GM12873 (cell line): ENCODE data around the gene DEPP1.

Experiments
- TF ChIP-seq, protein P1 (sequence below): IDR thresholded peaks from 2 replicates; pipeline ENCODE4 v1.5.1; 2012; ENCODE audit warnings: low read depth, mild to moderate bottlenecking, moderate library complexity, low read length, control low read depth; ENCODE audit not compliant: insufficient read depth; ENCODE audit errors: missing control alignments

The DEPP1 gene

DNA sequence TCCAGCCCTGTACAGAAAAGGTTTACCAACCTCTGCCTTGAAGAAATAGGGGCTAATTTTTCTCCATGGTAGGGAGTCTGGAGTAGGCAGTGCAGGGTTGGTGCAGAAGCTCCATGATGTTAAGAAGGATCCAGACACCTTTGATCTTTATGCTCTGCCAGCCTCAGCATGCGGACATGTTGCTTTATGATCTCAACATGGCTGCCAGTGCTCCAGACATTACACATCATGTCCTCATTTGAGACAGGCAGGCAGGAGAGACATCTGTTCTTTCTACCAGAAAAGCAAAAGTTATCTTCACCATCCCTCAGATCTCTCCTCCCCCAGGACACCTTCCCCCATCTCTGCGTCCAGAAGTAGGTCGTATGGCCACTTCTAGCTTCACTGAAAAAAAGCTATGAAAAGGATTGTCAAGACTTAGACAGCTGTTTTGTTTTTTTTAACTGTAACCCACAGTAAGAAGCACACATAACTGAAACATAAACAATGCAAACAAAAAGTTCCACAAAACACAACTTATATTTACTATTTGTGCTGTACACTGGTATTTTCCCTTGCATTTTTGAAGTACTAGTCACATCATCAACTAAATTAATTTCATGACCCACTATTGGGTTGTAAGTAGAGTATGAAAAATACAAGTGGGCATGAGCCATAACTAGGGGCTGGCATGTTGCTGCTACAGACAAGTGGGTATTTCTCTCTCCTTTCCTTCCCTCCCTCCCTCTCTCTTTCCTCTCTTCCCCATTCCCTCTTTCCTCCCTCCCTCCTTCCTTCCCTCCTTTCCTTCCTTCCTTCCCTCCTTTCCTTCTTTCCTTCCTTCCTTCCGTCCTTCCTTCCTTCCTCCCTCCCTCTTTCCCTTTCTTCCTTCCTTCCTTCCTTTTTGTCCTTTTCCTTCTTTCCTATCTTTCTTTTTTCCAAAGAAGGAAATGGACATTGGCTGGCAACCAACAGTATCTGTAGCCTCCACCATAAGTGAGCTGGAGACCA lies 21.6 kb downstream of the DEPP1 start:
- TF ChIP-seq, protein P1, sequence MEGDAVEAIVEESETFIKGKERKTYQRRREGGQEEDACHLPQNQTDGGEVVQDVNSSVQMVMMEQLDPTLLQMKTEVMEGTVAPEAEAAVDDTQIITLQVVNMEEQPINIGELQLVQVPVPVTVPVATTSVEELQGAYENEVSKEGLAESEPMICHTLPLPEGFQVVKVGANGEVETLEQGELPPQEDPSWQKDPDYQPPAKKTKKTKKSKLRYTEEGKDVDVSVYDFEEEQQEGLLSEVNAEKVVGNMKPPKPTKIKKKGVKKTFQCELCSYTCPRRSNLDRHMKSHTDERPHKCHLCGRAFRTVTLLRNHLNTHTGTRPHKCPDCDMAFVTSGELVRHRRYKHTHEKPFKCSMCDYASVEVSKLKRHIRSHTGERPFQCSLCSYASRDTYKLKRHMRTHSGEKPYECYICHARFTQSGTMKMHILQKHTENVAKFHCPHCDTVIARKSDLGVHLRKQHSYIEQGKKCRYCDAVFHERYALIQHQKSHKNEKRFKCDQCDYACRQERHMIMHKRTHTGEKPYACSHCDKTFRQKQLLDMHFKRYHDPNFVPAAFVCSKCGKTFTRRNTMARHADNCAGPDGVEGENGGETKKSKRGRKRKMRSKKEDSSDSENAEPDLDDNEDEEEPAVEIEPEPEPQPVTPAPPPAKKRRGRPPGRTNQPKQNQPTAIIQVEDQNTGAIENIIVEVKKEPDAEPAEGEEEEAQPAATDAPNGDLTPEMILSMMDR = no peak

DNA sequence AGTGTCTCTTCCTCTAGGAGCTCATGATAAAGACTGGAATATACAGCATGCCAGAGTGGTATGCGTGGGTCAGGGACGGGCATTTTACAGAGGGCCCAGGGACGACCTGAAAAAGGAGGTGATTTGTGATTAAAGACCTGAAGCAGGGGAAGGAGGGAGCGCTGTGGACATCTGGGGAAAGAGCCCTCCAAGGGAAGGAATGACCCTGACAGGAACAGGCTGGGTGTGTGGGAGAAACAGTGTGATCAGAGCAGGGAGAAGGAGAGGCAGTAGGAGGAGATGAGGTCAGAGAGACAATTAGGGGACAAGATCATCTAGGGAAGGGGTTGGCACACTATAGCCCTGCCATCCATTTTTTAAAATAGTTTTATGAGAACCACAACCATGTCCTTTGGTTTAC lies 22.4 kb downstream of the DEPP1 start:
- TF ChIP-seq, protein P1 = no peak

DNA sequence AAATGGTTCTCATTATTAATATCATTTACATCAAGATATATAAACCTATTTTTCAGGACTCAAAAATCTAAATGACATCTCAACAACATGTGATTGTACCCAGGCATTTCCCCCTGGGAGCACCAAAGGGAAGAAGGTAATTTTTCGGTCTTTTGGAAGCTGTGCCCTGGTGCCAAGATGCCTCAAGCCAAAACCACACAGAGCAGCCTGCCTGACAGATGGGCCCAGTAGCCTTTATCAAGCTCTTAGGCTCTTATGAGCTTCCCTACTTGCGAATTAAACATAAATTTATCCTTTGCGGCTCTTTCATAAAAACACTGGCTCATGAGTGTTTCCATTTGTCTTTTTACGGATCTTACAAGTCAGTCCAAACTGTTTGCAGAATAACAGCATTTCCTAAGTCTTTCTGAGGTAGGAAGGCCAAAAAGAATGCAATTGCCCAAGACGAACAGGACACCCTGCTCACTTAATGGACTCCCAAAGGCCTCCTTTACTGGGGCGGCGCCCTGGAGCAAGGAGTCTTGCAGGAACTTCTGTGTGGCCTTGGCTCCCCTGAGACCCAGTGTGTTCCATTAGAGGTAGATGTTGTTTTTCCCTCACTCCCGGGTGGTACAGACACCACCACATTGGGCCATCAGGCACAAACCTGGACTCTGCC lies 23.1 kb downstream of the DEPP1 start:
- TF ChIP-seq, protein P1 = no peak

DNA sequence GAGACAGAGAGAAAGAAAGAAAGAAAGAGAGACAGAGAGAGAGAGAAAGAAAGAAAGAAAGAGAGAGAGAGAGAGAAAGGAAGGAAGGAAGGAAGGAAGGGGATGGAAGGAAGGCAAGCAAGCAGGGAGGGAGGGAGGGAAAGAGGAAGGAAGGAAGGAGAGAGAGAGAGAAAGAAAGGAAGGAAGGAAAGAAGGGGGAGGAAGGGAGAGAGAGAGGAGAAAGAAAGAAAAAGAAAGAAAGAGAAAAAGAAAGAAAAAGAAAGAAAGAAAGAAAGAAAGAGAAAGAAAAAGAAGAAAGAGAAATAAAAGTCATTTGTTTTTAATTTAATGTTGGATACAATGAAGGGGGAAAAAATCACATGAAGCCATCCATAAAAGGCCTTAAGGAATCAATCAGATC lies 23.6 kb downstream of the DEPP1 start:
- TF ChIP-seq, protein P1 = no peak

DNA sequence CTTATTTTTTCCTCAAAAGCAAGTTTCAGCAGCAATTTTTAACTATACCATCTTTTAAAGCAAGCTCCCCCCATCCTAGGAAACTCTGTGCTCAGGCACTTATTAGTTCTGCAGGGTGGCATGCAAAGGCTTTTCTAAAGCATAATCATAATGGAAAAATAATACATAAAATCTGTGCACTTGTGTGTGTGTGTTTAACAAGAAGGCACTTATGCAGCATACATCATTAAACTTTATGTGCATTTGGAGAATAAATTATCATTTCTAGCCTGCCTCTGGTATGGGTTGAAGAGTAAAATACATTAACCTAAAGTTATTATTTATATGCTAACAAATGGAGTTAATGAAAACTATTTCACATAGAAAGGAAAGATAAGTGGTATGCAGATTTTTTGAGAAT lies 24.6 kb downstream of the DEPP1 start:
- TF ChIP-seq, protein P1 = no peak

DNA sequence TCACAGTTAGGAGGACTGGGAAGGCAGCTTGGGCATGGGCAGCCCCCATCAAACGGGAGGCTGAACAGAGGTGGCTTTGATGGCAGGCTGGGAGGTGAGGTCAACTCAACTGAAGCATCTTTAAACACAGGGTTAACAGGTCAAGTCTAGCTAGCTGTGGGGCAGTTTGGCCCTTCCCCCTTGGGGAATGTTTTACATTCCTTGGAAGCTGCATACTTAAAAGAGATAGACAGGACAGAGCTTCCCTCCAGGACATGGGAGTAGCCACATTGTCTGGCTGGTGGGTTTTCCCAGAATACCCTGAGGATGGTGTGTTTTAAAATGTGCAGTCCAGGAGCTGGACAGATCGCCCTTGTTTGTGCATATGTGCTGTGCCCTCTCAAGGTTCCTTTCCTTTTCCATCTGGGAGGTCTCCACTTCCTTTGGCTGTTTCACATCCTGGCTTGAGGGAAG lies 25.8 kb downstream of the DEPP1 start:
- TF ChIP-seq, protein P1 = no peak

DNA sequence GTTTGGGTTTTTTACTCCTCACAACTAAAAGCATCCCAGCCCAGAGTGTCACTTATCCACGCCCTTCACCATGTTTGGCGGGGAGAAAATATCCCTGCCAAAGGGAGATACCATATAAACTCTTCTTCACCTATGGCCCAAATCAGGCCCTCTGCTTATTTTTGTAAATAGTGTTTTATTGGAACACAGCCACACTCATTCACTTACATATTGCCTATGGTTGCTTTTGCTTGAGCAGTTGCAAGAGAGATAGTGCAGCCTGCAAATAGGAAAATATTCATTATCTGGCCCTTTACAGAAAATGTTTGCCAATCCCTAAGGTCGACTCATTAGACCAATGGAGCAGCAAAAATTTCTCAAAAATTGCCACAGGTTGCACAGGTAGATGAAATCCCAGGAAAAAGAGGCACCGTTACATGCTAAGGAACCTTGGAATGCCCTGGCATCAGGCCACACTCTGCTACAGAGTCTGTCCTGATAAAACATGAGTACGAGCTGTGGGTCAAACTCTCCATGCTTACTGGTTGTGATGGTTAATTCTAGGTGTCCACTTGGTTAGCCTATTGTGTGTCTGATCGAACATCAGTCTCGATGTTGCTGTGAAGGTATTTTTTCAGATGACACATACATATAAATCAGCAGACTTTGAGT lies 26.9 kb downstream of the DEPP1 start:
- TF ChIP-seq, protein P1 = no peak
